GM21526 (cell line): ENCODE measurements around the gene SRRM4.

Source experiments
- ATAC-seq: cut with Tn5 transposase; IDR thresholded peaks from one replicate; pipeline ENCODE4 v1.9.1; 2021; ENCODE audit warnings: moderate library complexity; ENCODE audit not compliant: unreplicated experiment, low FRiP score

Gene SRRM4

GRCh38 chr12:119114294-119114693, 133.0 kb downstream of the SRRM4 start:
- no peak for ATAC-seq

- ATAC-seq: no peak
These were observed 134.1 kb downstream of the SRRM4 start for GRCh38 chr12:119115296-119115905.

GRCh38 chr12:119117936-119118335, 136.6 kb downstream of the SRRM4 start:
- ATAC-seq: no peak

GRCh38 chr12:119118625-119119024, 137.3 kb downstream of the SRRM4 start:
- no peak for ATAC-seq

- no peak for ATAC-seq
These were observed 140.7 kb downstream of the SRRM4 start for GRCh38 chr12:119122047-119122446.

GRCh38 chr12:119122751-119123150, 141.4 kb downstream of the SRRM4 start:
- ATAC-seq: no peak

DNA sequence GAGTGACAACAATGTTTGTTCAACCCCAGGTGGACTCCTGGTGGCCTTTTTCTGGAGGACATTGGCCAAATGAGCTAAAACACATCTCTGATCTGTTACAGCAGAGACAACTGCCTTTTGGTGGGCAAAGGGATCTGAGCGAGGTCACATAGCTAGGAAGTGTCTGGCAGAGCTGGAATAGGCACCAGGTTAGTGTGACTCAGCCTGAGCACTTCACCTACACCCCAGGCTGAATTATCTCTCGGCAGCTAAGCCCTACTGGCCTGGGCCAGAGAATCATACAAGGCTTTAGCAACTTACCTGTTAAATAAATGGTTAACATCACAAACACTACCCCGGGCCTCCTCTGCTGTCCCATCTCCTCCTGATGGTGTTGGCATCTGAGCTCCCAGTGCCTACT, 147.2 kb downstream of the SRRM4 start:
- ATAC-seq: no peak

DNA sequence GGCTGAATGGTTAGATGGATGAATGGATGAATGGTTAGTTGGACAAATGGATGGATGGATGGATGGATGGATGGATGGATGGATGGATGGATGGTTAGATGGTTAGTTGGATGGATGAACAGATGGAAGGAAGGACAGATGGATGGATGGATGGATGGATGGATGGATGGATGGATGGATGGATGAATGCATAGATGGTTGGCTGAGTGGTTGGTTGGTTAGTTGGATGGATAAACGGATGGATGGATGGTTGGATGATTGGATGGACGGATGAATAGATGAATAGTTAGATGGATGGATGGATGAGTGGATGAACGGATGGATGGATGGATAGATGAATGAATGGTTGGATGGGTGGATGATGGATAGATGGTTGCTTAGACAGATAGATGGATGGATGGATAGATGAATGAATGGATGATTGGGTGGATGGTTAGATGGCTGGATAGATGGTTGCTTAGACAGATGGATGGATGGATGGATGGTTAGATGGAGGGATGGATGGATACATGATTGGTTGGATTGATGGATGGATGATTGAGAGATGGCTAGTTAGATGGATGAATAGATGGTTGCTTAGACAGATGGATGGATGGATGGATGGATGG, 148.6 kb downstream of the SRRM4 start:
- no peak for ATAC-seq

GRCh38 chr12:119130523-119130922, 149.2 kb downstream of the SRRM4 start:
- no peak for ATAC-seq

DNA sequence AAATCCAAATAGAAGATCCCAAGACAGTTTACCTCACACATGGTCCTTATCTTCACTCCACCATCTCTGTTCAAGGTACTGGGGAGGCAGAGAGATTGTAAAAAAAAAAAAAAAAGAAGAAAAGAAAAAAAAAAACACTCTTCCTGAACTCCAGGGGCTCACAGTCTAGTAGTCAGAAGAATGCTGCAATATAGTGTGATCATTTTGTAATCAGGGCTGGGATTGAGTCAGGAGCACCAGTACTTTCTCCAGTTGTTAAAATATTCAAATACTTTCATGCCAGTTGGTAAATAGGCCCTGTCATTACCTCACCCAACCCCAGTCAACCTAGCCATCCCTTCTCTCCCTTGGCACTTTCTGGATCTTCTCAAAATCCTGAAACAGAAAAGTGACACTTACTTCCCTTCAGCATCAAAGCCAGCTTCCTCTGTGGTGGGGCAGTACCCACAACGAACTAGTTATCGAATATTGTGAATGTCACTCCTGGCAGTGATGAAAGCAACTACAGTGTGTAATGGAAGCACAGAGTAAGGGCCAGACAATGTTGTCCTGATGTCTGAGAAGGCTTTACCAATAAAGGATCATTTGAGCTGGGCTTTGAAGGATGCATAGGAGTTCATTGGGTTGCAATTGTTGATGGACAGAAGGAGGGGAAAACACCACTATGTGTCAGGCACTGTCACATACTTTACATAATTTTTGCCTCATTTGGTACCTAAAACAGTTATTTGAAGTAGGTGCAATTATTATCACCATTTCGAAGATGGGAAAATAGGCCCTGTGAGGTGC, 153.1 kb downstream of the SRRM4 start:
- ATAC-seq: no peak

DNA sequence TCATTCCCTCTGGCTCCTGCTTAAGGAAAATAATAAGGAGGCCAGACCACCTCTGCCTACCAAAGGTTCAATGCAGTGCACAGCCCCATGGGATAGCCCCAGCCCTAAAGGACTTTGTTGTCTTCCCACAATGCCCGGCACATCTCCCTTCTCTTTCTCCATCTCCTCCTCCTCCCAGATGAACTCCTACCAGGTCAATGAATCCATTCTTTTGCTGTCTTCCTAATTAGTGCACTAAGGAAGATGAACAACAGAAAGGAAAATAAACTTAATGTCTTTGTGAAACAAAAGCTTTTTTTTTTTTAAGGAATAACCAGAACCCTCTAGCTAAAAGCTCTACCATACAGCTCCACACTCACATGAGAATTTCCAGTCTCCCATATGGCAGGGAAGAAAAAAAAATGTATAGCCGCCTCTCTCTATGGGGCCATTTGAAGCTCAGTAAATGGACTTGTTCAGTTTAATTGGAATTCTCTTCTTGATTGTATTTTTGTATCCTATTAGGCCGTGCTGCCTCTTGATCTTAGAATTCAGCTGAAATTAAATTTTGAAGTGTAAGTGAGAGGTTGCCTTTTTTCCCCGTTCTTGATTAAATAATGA, 155.6 kb downstream of the SRRM4 start:
- no peak for ATAC-seq

GRCh38 chr12:119139448-119139847, 158.1 kb downstream of the SRRM4 start:
- no peak for ATAC-seq

DNA sequence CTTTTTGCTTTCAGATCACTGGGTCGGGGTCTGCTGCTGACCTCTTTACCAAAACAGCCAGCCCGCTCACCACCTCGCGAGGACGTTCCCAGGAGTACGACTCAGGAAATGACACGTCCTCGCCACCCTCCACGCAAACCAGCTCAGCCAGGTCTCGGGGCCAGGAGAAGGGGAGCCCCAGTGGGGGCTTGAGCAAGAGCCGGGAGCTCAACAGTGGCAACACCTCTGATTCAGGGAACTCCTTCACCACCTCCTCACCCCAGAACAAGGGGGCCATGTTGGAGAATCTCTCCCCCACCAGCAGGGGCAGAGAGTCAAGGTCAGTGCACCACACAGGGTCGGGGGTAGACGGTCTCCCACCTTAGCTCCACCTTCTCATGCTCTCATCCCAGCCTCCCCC, 164.0 kb downstream of the SRRM4 start:
- no peak for ATAC-seq

DNA sequence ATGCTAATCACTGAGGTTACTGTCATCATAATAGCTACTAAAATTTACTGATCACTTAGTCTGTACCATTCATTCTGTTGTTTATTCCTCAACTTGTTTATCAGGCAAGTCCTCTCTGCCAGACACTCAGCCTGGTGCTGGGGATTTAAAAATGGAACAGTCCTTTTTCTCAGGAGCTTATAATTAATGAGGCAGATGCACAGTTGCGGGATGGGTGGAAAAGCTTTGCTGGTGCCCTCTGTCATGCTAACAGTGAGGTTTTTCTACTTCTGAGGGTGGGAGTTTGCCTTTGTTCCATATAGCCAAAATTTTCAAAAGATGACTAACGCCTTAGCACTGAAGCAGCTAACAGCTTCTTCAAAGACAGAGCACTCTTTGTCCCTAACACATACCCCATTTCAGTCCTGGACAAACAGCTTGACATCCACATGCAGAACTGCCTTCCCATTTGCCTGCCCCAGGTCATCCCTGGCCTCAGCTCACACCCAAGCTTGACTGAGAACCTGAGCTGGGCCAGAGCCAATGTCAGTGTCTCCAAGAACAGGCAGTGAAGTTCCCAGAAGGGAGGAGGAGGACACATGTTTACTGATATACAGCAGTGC, 166.6 kb downstream of the SRRM4 start:
- no peak for ATAC-seq

- no peak for ATAC-seq
These were observed 167.9 kb downstream of the SRRM4 start for GRCh38 chr12:119149270-119149669.

DNA sequence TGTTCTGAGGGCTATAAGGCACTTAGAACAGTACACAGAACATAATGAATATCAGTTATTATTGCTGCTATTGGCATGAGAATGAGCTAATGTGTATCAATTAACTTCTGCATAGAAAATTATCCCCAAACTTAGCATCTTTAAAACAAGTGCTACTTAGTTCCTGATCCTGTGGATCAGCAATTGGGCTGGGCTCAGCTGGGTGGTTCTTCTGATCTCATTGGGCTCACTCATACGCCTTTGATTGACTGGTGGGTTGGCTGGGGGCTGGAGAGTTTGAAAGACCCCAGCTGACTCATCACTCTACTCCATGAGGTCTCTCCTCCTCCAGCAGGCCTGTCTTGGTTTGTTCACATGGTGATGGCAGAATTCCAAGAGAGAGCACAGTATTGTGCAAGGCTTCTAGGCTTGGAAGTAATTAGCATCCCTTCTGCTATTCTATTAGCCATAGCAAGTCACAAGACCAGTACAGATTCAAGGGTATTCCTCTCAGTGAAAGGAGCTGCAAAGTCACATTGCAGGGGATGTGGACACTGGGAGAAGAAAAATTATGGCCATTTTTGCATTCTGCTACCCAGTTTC, 170.2 kb downstream of the SRRM4 start:
- no peak for ATAC-seq

DNA sequence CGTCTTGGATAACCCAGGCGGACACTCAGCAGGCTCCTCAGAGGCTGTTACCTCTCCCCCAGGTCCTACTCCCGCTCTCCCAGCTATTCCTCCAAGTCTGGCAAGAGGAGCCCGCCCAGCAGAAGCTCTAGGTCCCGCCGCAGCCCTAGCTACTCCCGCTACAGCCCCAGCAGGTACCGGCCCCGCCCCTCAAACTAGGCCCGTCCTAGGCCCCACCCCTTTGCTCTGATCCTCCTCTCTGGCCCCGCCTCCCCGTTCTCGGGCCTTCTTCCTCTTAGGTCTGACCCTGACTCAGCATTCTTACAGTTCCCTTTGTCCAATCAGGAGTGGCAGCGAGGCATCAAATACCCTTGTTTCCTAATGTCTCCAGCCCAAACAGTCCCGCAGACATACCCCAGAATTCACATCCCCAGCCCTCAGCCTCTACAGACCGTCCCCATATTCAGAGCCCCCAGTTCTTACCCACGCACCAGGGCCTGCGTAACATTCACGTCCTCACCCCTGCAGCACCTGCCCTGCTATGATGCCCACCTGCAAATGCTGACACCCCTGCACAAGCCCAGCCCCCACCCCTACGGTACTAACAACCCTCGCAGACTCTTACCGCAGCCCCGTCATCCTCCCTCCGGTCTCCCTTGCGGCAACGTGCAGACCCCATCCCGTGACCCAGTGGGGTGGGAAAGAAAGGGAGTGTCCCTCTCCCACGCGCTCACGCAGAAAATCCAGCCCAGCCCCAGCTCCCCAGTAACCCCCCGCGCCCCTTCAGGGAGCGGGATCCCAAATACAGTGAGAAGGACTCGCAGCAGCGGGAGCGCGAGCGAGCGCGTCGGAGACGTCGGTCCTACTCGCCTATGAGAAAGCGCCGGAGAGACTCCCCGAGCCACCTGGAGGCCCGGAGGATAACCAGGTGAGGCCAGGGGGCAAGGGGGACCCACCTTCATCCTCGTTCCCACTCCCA, 172.4 kb downstream of the SRRM4 start:
- ATAC-seq: no peak

DNA sequence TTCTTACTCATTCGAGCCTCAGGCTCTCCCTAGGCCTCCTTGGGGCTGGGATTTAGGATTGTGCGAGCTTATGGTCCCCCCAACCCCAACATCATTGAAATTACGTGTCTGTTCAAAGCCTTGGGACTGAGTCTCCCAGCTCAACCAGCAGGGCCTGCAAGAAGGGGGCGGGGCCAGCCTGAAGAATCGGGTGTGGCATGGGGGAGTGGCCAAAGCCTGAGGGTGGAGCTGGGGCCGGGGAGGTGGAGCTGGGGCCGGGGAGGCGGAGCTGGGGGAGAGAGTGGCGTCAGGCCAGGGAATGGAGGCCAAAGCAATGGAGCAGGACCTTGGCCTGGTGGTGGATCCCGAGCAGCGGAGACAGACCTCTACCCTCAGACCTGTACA, 173.1 kb downstream of the SRRM4 start:
- no peak for ATAC-seq

GRCh38 chr12:119156401-119157044, 175.2 kb downstream of the SRRM4 start:
- no peak for ATAC-seq
